HG02678 (cell line): ENCODE data around the gene SNAPIN.

Experiments
- ATAC-seq: cut with Tn5 transposase; IDR thresholded peaks from one replicate; pipeline ENCODE4 v1.9.1; 2021; ENCODE audit warnings: mild to moderate bottlenecking, moderate library complexity; ENCODE audit not compliant: unreplicated experiment

Gene SNAPIN

DNA sequence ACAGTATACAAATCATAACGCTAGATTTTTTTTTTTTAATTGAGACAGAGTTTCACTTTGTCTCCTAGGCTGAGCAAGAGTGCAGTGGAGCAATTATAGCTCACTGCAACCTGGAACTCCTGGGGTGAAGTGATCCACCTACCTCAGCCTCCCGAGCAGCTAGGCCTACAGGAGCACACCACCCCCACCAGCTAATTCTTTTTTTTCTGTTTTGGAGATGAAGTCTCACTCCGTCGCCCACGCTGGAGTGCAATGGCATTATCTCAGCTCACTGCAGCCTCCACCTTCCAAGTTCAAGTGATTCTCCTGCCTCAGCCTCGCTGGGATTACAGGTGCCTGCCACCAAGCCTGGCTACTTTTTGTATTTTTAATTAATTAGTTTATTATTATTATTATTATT is 41.3 kb downstream of the SNAPIN start:
- no peak for ATAC-seq

DNA sequence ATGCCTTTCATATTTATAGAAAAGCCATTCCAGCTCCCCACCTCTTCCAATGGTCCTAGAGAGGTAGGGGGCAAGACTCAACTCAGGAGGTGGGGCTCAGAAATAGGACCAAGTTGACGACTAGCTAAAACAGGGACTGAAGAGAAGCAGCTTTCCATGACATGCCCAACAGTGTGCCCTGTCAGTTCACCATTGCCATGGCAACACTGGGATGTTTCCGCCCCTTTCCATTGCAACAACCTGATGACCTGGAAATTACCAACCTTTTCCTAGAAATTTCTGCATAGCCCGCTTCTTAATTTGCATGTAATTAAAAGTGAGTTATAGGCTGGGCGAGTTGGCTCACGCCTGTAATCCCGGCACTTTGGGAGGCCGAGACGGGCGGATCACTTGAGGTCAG is 47.0 kb downstream of the SNAPIN start:
- no peak for ATAC-seq

DNA sequence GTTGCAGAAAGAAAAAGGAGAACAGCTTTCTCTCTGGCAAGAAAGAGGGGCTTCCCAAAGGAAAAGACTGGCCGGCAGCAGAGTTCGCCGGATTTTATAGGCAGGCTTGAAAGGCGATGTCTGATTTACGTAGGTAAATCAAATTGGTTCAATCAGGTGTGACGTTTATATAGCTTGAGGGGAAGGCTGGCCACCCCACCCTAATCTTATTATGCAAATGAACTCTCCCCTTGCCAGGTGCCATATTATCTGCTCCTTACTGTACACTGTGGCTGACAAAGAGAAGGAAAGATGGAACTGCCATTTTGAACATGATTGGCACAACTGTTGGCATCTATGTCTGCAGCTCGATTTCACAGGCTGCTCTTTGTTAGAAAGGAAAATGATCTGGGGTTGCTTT is 52.5 kb downstream of the SNAPIN start:
- no peak for ATAC-seq
